Trophoblast cell (in vitro differentiated cells and primary cell): ENCODE data around the gene KRT40.

Experiments used
- DNase-seq, 2 donors: peaks; one replicate each; pipeline ENCODE4 v3.0.0-alpha.2; 2016
- H2AFZ ChIP-seq: 2 replicates; pipeline ENCODE4 v1.6.1; 2013; ENCODE audit warnings: low read length, moderate library complexity, mild to moderate bottlenecking; ENCODE audit not compliant: insufficient read depth, poor library complexity
- H2AK5ac ChIP-seq: 2 replicates; pipeline ENCODE4 v1.6.1; 2013; ENCODE audit warnings: mild to moderate bottlenecking, low read length
- H2BK120ac ChIP-seq: 2 replicates; pipeline ENCODE4 v1.6.1; 2013; ENCODE audit warnings: low read length, mild to moderate bottlenecking, moderate library complexity; ENCODE audit not compliant: insufficient read depth, poor library complexity
- H2BK12ac ChIP-seq: 2 replicates; pipeline ENCODE4 v1.6.1; 2013; ENCODE audit warnings: mild to moderate bottlenecking, low read length, moderate library complexity
- H2BK5ac ChIP-seq: 2 replicates; pipeline ENCODE4 v1.6.1; 2013; ENCODE audit warnings: low read length, low read depth, moderate library complexity, mild to moderate bottlenecking; ENCODE audit not compliant: poor library complexity
- H3K14ac ChIP-seq: 2 replicates; pipeline ENCODE4 v1.6.1; 2013; ENCODE audit warnings: mild to moderate bottlenecking, low read length
- H3K18ac ChIP-seq: 2 replicates; pipeline ENCODE4 v1.6.1; 2013; ENCODE audit warnings: mild to moderate bottlenecking, low read length
- H3K23ac ChIP-seq: 2 replicates; pipeline ENCODE4 v1.6.1; 2013; ENCODE audit warnings: low read length
- H3K27ac ChIP-seq: 2 replicates; pipeline ENCODE4 v1.5.1; 2013; ENCODE audit warnings: low read depth, mild to moderate bottlenecking, inconsistent platforms, low read length, moderate library complexity
- H3K27me3 ChIP-seq: 2 replicates; pipeline ENCODE4 v1.6.1; 2013; ENCODE audit warnings: inconsistent platforms, mild to moderate bottlenecking, low read length, moderate library complexity; ENCODE audit not compliant: insufficient read depth
- H3K36me3 ChIP-seq, 2 experiments: 1 replicate in 1 of 2; 2 replicates in 1 of 2; pipeline ENCODE4 v1.6.1; 2013; ENCODE audit warnings: low read length in 2 of 2, mild to moderate bottlenecking in 2 of 2, moderate library complexity in 1 of 2; ENCODE audit not compliant: insufficient read depth in 2 of 2, control insufficient read depth in 1 of 2
- H3K4ac ChIP-seq: 2 replicates; pipeline ENCODE4 v1.6.1; 2013; ENCODE audit warnings: low read depth, mild to moderate bottlenecking, low read length, moderate library complexity
- H3K4me1 ChIP-seq, 2 experiments: 1 replicate in 1 of 2; 2 replicates in 1 of 2; pipeline ENCODE4 v1.6.1; 2013; ENCODE audit warnings: low read length in 2 of 2, mild to moderate bottlenecking in 2 of 2, moderate library complexity in 1 of 2; ENCODE audit not compliant: insufficient read depth in 2 of 2, control insufficient read depth in 1 of 2
- H3K4me2 ChIP-seq: 2 replicates; pipeline ENCODE4 v1.6.1; 2013; ENCODE audit warnings: inconsistent platforms, mild to moderate bottlenecking, low read length, moderate library complexity
- H3K4me3 ChIP-seq: 2 replicates; pipeline ENCODE4 v1.5.1; 2013; ENCODE audit warnings: mild to moderate bottlenecking, low read depth, low read length, inconsistent platforms
- H3K79me1 ChIP-seq: one replicate; pipeline ENCODE4 v1.6.1; 2013; ENCODE audit warnings: low read length
- H3K79me2 ChIP-seq: 2 replicates; pipeline ENCODE4 v1.6.1; 2013; ENCODE audit warnings: low read length, mild to moderate bottlenecking; ENCODE audit not compliant: control insufficient read depth, insufficient read depth, poor library complexity
- H3K9ac ChIP-seq: 2 replicates; pipeline ENCODE4 v1.6.1; 2013; ENCODE audit warnings: mild to moderate bottlenecking, low read length
- H3K9me3 ChIP-seq: 2 replicates; pipeline ENCODE4 v1.6.1; 2013; ENCODE audit warnings: low read depth, mild to moderate bottlenecking, control low read depth, inconsistent platforms, low read length; ENCODE audit not compliant: insufficient read depth
- H4K12ac ChIP-seq: 2 replicates; pipeline ENCODE4 v1.6.1; 2013; ENCODE audit warnings: low read depth, mild to moderate bottlenecking, low read length, moderate library complexity
- H4K8ac ChIP-seq: 2 replicates; pipeline ENCODE4 v1.6.1; 2013; ENCODE audit warnings: low read depth, mild to moderate bottlenecking, low read length, moderate library complexity
- H4K91ac ChIP-seq: one replicate; pipeline ENCODE4 v1.6.1; 2013; ENCODE audit warnings: low read depth, mild to moderate bottlenecking, low read length, moderate library complexity
- WGBS: extraction: QIAGEN DNeasy Blood & Tissue Kit; methylation state at CpG from one replicate; pipeline ENCODE4 v1.1.7; 2013; ENCODE audit warnings: missing lambda C conversion rate; ENCODE audit not compliant: insufficient read length, insufficient coverage; ENCODE audit errors: extremely low coverage; 5-methylcytosine and 5-hydroxymethylcytosine counted together

Gene KRT40

DNA sequence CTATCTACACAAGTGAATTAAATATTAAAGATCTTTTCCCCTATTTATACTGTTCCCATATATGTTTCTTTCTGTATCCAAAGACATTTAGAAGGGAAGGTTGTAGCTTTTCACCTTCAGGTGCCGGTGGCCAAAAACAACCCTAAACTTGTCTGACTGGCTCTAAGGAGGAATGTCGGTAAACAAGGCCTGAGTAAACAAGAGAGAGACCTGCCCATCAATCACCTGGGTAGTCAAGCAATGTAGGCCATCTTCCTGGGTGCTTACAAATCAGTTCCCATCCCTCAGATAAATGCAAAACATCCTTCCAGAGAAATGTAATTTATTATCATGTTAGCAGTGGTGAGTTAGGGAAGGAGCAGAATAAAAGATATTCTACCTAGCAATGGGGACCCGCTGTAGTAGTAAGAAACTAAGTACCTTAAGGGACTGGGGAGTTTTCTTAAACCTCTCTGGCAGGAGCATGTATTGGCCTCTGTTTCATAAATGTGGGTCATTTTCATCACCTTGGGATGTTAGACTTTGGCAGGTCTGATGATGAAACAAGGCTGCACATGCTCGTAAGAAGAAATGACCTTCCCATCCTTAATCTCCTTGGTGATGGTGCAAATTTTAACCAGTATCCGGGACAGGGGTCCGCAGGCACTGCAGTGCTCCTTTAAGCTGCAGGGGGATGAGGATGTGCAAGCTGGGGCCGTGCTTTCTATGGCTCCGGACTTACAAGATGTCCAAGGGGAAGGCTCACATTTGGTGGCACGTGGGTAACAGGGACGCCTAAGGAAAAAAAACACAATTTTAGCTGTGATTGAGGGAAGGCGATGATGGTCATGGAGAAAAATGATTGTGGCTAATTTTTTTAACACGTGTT, 25.8 kb downstream of the KRT40 start:
- Histone ChIP-seq H3K27ac (peak overlapping the region; percentile 16), H2BK5ac (peak overlapping the region; percentile 91), H4K91ac (peak overlapping the region; percentile 91), H4K8ac (no peak overlapping the region), H3K14ac (peak overlapping the region; percentile 73), H2BK120ac (peak overlapping the region; percentile 83), H3K4me3 (no peak overlapping the region), H3K27me3 (no peaks in the 10 kb centered on the region), H3K4me1 (peaks cover 7 to 14% of the 10 kb centered on the region in 2 experiments), H4K12ac (peak overlapping the region; percentile 44), H3K9ac (no peak overlapping the region), H2AFZ (no peak overlapping the region), H2BK12ac (no peak overlapping the region), H3K23ac (no peak overlapping the region), H3K36me3 (no peaks in the 10 kb centered on the region), H2AK5ac (peak overlapping the region; percentile 87), H3K18ac (peak overlapping the region; percentile 55), H3K79me2 (no peaks in the 10 kb centered on the region), H3K4me2 (no peak overlapping the region), H3K4ac (no peak overlapping the region), H3K9me3 (no peaks in the 10 kb centered on the region), H3K79me1 (peaks cover 8% of the 10 kb centered on the region)
- no CpG with 5 or more reads among the region's 12 CpGs for WGBS
- peak; percentile 61 to 79 for DNase-seq

DNA sequence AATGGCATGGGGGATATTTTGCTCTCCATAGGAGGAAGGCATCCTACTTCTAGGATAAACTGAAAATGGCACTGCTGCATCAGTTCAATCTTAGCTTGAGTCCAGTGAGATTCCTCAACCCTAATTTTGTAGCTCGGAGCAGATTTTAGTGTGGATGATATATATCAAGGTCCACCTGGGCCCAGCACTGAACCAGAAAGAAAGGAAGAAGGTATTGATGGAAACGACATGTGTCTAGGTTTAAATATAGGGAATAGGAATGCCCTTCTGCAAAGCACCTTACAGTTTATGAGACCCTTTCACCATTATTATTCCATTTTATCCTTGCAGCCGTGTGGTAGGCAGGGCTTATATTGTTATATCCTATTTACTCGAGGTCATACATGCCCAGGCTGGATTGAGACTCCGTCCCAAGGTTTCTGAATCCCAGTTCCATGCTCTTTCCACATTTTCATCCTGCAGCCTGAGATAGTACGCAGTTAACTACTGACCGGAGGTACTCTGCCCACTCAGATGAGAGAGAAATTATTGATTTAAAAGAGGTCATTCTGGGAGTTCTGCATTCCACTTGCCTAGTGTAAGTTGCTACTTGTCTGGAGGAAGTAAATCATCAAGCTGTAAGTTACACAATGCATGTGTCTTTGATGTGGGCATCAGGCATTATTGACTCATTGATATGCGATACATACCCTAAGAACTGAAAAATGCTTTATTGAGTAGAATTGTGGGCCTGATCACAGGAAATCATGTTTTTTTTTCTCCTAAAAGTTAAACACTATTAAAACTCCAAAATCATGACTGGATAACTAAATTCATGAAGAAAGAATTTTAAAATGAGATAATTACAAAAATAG, 27.5 kb downstream of the KRT40 start:
- no peaks in the 10 kb centered on the region for H3K9me3 ChIP-seq
- no peak overlapping the region for H3K9ac ChIP-seq
- H2AFZ ChIP-seq, result no peak overlapping the region
- H4K91ac ChIP-seq, result no peak overlapping the region
- H2BK120ac ChIP-seq, result no peak overlapping the region
- H3K4me1 ChIP-seq, result peaks cover 7 to 14% of the 10 kb centered on the region in 2 experiments
- H3K4me3 ChIP-seq, result no peak overlapping the region
- no peak overlapping the region for H3K14ac ChIP-seq
- H3K27ac ChIP-seq, result no peak overlapping the region
- H3K4ac ChIP-seq, result no peak overlapping the region
- H2BK5ac ChIP-seq, result no peak overlapping the region
- H4K8ac ChIP-seq, result no peak overlapping the region
- H3K79me2 ChIP-seq, result no peaks in the 10 kb centered on the region
- peak; percentile 32 to 76 for DNase-seq
- no peak overlapping the region for H3K23ac ChIP-seq
- H3K27me3 ChIP-seq, result no peaks in the 10 kb centered on the region
- H3K79me1 ChIP-seq, result peaks cover 8% of the 10 kb centered on the region
- no peaks in the 10 kb centered on the region for H3K36me3 ChIP-seq
- peak overlapping the region; percentile 29 for H3K4me2 ChIP-seq
- H2AK5ac ChIP-seq, result no peak overlapping the region
- no peak overlapping the region for H2BK12ac ChIP-seq
- WGBS, result no CpG with 5 or more reads among the region's 8 CpGs
- H4K12ac ChIP-seq, result no peak overlapping the region
- H3K18ac ChIP-seq, result no peak overlapping the region

DNA sequence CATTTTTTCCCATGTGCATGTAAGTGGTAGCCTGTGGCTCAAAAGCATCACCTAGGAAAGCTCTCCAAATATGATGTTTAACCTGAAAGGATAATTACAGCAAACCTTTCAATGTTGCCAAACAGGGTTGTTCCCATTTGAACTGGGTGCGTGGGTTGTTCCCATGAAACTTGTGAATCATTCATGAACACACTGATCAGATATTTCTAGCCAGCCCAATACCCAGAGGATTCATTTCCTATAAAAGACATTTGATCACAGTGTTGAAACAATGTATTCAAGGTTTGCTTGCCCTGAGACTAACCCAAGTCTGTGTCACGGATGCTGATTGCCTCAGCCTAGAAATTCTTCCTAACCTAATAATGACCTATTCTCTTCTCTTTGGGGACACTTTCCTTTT, 30.2 kb downstream of the KRT40 start:
- no CpG with 5 or more reads among the region's 2 CpGs for WGBS

DNA sequence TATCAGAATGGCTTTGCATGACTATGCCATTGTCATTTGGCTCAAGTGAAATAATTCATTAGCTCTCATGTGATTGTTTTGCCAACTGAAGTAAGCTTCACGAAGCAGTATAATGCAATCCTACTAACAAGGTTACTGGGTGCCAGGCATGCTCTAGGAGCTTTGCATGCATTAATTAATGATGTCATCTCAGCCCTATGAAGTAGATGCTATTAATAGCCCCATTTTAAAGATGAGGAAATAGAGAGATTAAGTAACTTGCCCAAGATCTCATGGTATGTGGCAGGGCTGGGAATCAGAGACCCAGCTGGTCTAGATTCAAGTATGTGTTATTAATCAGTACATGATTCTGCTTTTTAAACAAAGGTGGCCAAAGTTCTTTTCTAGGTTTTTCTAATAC, 31.5 kb downstream of the KRT40 start:
- H3K36me3 ChIP-seq, result no peaks in the 10 kb centered on the region
- WGBS, result no CpG with 5 or more reads among the region's 1 CpG
- H3K4me3 ChIP-seq, result no peak overlapping the region
- no peak overlapping the region for H2BK120ac ChIP-seq
- peaks cover 4% of the 10 kb centered on the region for H3K79me1 ChIP-seq
- no peak overlapping the region for H3K4me2 ChIP-seq
- peaks cover 3 to 5% of the 10 kb centered on the region in 2 experiments for H3K4me1 ChIP-seq
- no peaks in the 10 kb centered on the region for H3K27me3 ChIP-seq
- no peak overlapping the region for H3K23ac ChIP-seq
- no peak overlapping the region for H3K14ac ChIP-seq
- H2AK5ac ChIP-seq, result no peak overlapping the region
- H3K9ac ChIP-seq, result no peak overlapping the region
- H3K18ac ChIP-seq, result no peak overlapping the region
- no peak overlapping the region for H3K27ac ChIP-seq
- no peak overlapping the region for H4K8ac ChIP-seq
- peak; percentile 33 to 86 for DNase-seq
- H4K12ac ChIP-seq, result no peak overlapping the region
- no peaks in the 10 kb centered on the region for H3K79me2 ChIP-seq
- no peak overlapping the region for H2BK12ac ChIP-seq
- no peaks in the 10 kb centered on the region for H3K9me3 ChIP-seq
- H4K91ac ChIP-seq, result no peak overlapping the region
- H3K4ac ChIP-seq, result no peak overlapping the region
- H2BK5ac ChIP-seq, result no peak overlapping the region
- H2AFZ ChIP-seq, result no peak overlapping the region

More for the DNA sequence above, 30.2 kb downstream of the KRT40 start:
- Histone ChIP-seq H3K36me3 (no peaks in the 10 kb centered on the region), H4K8ac (no peak overlapping the region), H4K12ac (no peak overlapping the region), H3K23ac (no peak overlapping the region), H4K91ac (no peak overlapping the region), H3K14ac (no peak overlapping the region), H3K79me1 (peaks cover 8% of the 10 kb centered on the region), H3K9me3 (no peaks in the 10 kb centered on the region), H2BK12ac (no peak overlapping the region), H2AK5ac (no peak overlapping the region), H3K4me2 (no peak overlapping the region), H3K27me3 (no peaks in the 10 kb centered on the region), H3K27ac (no peak overlapping the region), H3K4ac (no peak overlapping the region), H3K9ac (no peak overlapping the region), H2BK5ac (no peak overlapping the region), H3K18ac (no peak overlapping the region), H3K4me1 (peaks cover 7 to 9% of the 10 kb centered on the region in 2 experiments), H2AFZ (no peak overlapping the region), H3K79me2 (no peaks in the 10 kb centered on the region), H3K4me3 (no peak overlapping the region), H2BK120ac (no peak overlapping the region)
- peak; percentile 77 to 99 for DNase-seq
